SK-N-SH (cell line): ENCODE measurements around the gene FBXW8. TPM values are rescaled to one million over a fixed set of nuclear protein-coding genes. Genes with fewer than 3 reads are reported as not detected.

Source experiments
- CTCF ChIA-PET: fragments of 300-600, 350-600 bp; formaldehyde crosslinking; extraction: SDS; loops from one replicate; lab custom pipeline; 2021; lab: Yijun Ruan, JAX
- POLR2A ChIA-PET: fragments of 350-600 bp; sonication (Branson Sonifier 250); formaldehyde crosslinking; extraction: SDS; loops from one replicate; lab custom pipeline; 2020; ENCODE audit warnings: antibody characterized with exemption, inconsistent platforms; lab: Yijun Ruan, JAX
- DNase-seq: peaks from one replicate; pipeline ENCODE4 v3.0.0; 2012
- H2AFZ ChIP-seq: fragments of 200-600 bp; sonication (generic); 2 replicates; pipeline ENCODE4 v1.8.1; 2016; ENCODE audit warnings: antibody characterized with exemption, mild to moderate bottlenecking, low read depth
- H3F3A ChIP-seq: fragments of 200-600 bp; sonication (generic); replicated peaks from 2 replicates; pipeline ENCODE3; 2016; ENCODE audit warnings: antibody characterized with exemption, mild to moderate bottlenecking; ENCODE audit not compliant: insufficient read depth
- H3K27ac ChIP-seq, 2 experiments: fragments of 200-500 bp in 1 of 2; fragments of 200-600 bp in 1 of 2; sonication (Bioruptor generic) in 1 of 2; sonication (generic), shearing (Covaris generic) in 1 of 2; 2 replicates each; pipeline versions ENCODE4 v1.5.1 to v1.6.1; 2014 to 2016; ENCODE audit warnings: low read depth in 2 of 2, inconsistent platforms in 1 of 2, low read length in 1 of 2, mild to moderate bottlenecking in 1 of 2, mixed read lengths in 1 of 2
- H3K27me3 ChIP-seq: fragments of 200-600 bp; sonication (generic), shearing (Covaris generic); 2 replicates; pipeline ENCODE4 v1.6.1; 2016; ENCODE audit warnings: mixed run types; ENCODE audit not compliant: insufficient read depth
- H3K36me3 ChIP-seq, 2 experiments: fragments of 200-500 bp in 1 of 2; fragments of 200-600 bp in 1 of 2; sonication (Bioruptor generic) in 1 of 2; sonication (generic) in 1 of 2; replicated peaks in 1 of 2; 2 replicates each; pipeline versions ENCODE3 to v1.5.1; 2014 to 2016; ENCODE audit warnings: low read length in 1 of 2, mild to moderate bottlenecking in 1 of 2; ENCODE audit not compliant: insufficient read depth in 2 of 2, control insufficient read depth in 1 of 2
- H3K4me1 ChIP-seq, 2 experiments: fragments of 200-500 bp in 1 of 2; fragments of 200-600 bp in 1 of 2; sonication (Bioruptor generic) in 1 of 2; sonication (generic), shearing (Covaris generic) in 1 of 2; 2 replicates each; pipeline versions ENCODE4 v1.5.1 to v1.6.1; 2014 to 2016; ENCODE audit warnings: low read depth in 1 of 2, low read length in 1 of 2, mixed run types in 1 of 2; ENCODE audit not compliant: insufficient read depth in 2 of 2, control insufficient read depth in 1 of 2
- H3K4me2 ChIP-seq: fragments of 200-600 bp; sonication (generic), shearing (Covaris generic); 2 replicates; pipeline ENCODE4 v1.6.1; 2017; ENCODE audit warnings: mixed run types
- H3K4me3 ChIP-seq, 2 experiments: fragments of 200-500 bp in 1 of 2; fragments of 200-600 bp in 1 of 2; sonication (Bioruptor generic) in 1 of 2; sonication (generic), shearing (Covaris generic) in 1 of 2; 2 replicates each; pipeline versions ENCODE4 v1.5.1 to v1.8.1; 2014 to 2016; ENCODE audit warnings: low read depth in 2 of 2, inconsistent platforms in 1 of 2, low read length in 1 of 2, mild to moderate bottlenecking in 1 of 2, mixed read lengths in 1 of 2, moderate library complexity in 1 of 2
- H3K79me2 ChIP-seq: fragments of 200-600 bp; sonication (generic); 2 replicates; pipeline ENCODE4 v1.8.1; 2017; ENCODE audit warnings: mild to moderate bottlenecking; ENCODE audit not compliant: insufficient read depth
- H3K9ac ChIP-seq: fragments of 200-600 bp; sonication (generic); 2 replicates; pipeline ENCODE4 v1.6.1; 2017; ENCODE audit warnings: mixed run types
- H3K9me2 ChIP-seq: fragments of 200-600 bp; sonication (generic); 2 replicates; pipeline ENCODE4 v1.6.1; 2017; ENCODE audit warnings: mixed run types
- H3K9me3 ChIP-seq: fragments of 200-600 bp; sonication (generic); 2 replicates; pipeline ENCODE4 v1.6.1; 2017; ENCODE audit warnings: mixed run types, mild to moderate bottlenecking, moderate library complexity
- H4K20me1 ChIP-seq: fragments of 200-600 bp; sonication (generic); 2 replicates; pipeline ENCODE4 v1.6.1; 2017; ENCODE audit warnings: mild to moderate bottlenecking, mixed run types; ENCODE audit not compliant: insufficient read depth
- CTCF ChIP-seq: fragments of 200-600 bp; sonication (generic); IDR thresholded peaks from 2 replicates; pipeline ENCODE4 v1.6.1; 2017; ENCODE audit warnings: antibody characterized with exemption, mild to moderate bottlenecking, moderate library complexity
- FOXJ3 ChIP-seq: sonication (generic); formaldehyde crosslinking; IDR thresholded peaks from 2 replicates; pipeline ENCODE4 v1.5.1; 2020; ENCODE audit warnings: mild to moderate bottlenecking, missing genetic modification reagents
- GABPA ChIP-seq: IDR thresholded peaks from 2 replicates; pipeline ENCODE4 v1.4.0; 2012; ENCODE audit warnings: low read depth, mild to moderate bottlenecking
- JUND ChIP-seq: IDR thresholded peaks from 2 replicates; pipeline ENCODE4 v1.4.0; 2012
- MEF2A ChIP-seq: IDR thresholded peaks from 2 replicates; pipeline ENCODE4 v1.4.0; 2012; ENCODE audit warnings: low read depth, borderline replicate concordance
- PBX3 ChIP-seq: IDR thresholded peaks from 2 replicates; pipeline ENCODE4; 2012
- RFX5 ChIP-seq: IDR thresholded peaks from 2 replicates; pipeline ENCODE4 v1.6.1; 2012; ENCODE audit warnings: mild to moderate bottlenecking, improper control_type of control experiment, low read length
- TCF12 ChIP-seq: IDR thresholded peaks from 2 replicates; pipeline ENCODE4 v1.4.0; 2012
- USF2 ChIP-seq: fragments of 150-350 bp; IDR thresholded peaks from 2 replicates; pipeline ENCODE4 v1.6.1; 2017; ENCODE audit warnings: antibody characterized with exemption, low read length, low read depth, borderline replicate concordance
- YY1 ChIP-seq: IDR thresholded peaks from 2 replicates; pipeline ENCODE4 v1.4.0; 2012; ENCODE audit warnings: low read depth, mild to moderate bottlenecking
- WGBS: methylation state at CpG from one replicate; pipeline ENCODE4 v1.1.6; 2017; ENCODE audit warnings: low lambda C conversion rate; 5-methylcytosine and 5-hydroxymethylcytosine counted together
- polyA plus RNA-seq, 3 experiments: library from polyadenylated mRNA; depleted of rRNA; stranded (reverse); fragments of >200 nt; gene quantifications; 2 replicates each; pipeline ENCODE4 v1.2.3, GENCODE V29; 2012

FBXW8 gene
- polyA plus RNA-seq, 1 of the 3 experiments (the other 2 are of a cell fraction) = 15.6 TPM

GRCh38 chr12:117079487-117079886 lies 168.7 kb downstream of the FBXW8 start (continued):
- TF ChIP-seq YY1 (no peak), JUND (no peak), CTCF (no peak), PBX3 (no peak), USF2 (no peak), GABPA (no peak), TCF12 (no peak)

GRCh38 chr12:117080661-117081144 lies 170.0 kb downstream of the FBXW8 start:
- Histone ChIP-seq H3K4me1 (peaks cover 0 to 5% of the 10 kb centered on the region in 2 experiments; a peak in 1 of 4 replicates), H3K4me3 (no peak overlapping the region), H3K9ac (no peak overlapping the region), H3K79me2 (no peaks in the 10 kb centered on the region), H3K27me3 (no peaks in the 10 kb centered on the region; the same call in 1 of the 2 replicates), H3K4me2 (no peak overlapping the region), H3K9me2 (no peaks in the 10 kb centered on the region), H4K20me1 (no peaks in the 10 kb centered on the region), H3F3A (no peaks in the 10 kb centered on the region), H3K27ac (no peak overlapping the region), H3K9me3 (no peaks in the 10 kb centered on the region), H3K36me3 (no peaks in the 10 kb centered on the region), H2AFZ (no peak overlapping the region)
- CTCF ChIA-PET = interaction anchor here (0.6 to 1.1 kb wide), 3 partner anchors 17 to 73 kb away, joined by 3 read pairs; no protein-coding TSS in a partner anchor
- POLR2A ChIA-PET = interaction anchor here (0.9 kb wide), 1 partner anchor 18 kb away, joined by 3 read pairs; no protein-coding TSS in a partner anchor
- TF ChIP-seq TCF12 = peak; percentile 44; the same call in 1 of the 2 replicates
- no peak for TF ChIP-seq MEF2A
- TF ChIP-seq RFX5 = peak; percentile 98
- TF ChIP-seq FOXJ3 (CRISPR knock-in tag) = no peak
- 38% methylated on average over 5 of the region's 6 CpGs for WGBS
- DNase-seq = no peak

Other genes with a start within 250 kb of the FBXW8 start
- gene SPRING1, start 172.9 kb upstream of the FBXW8 start, polyA plus RNA-seq (2012; rRNA removed) = 10.9 and 12.2 TPM in 2 replicates
- 3.8 and 4.4 TPM in 2 replicates for gene RNFT2, start 172.6 kb upstream of the FBXW8 start, polyA plus RNA-seq (2012; rRNA removed)
- 0.02 and 0.03 TPM in 2 replicates for gene HRK, start 29.5 kb upstream of the FBXW8 start, polyA plus RNA-seq (2012; rRNA removed)
- 0.19 and 0.39 TPM in 2 replicates for gene TESC, start 188.5 kb downstream of the FBXW8 start, polyA plus RNA-seq (2012; rRNA removed)